ENCODE measurements around the gene C9orf50.

- TF ChIP-seq POLR2AphosphoS5 (IDR thresholded peaks at IDR 0.05; ENCODE audit: insufficient read depth, low read depth, low read length) (no peak), JUN (IDR thresholded peaks at IDR 0.05; ENCODE audit: borderline replicate concordance, insufficient read depth, insufficient read length, low read depth) (no peak), CTCF (IDR thresholded peaks at IDR 0.05; ENCODE audit: extremely low read depth in 1 of 2, insufficient read depth in 1 of 2, low read depth in 1 of 2, low read length in 2 of 2) (no peak), EZH2 (IDR thresholded peaks at IDR 0.05; ENCODE audit: borderline replicate concordance, low read depth, low read length, severe bottlenecking) (no peak), POLR2A (IDR thresholded peaks at IDR 0.05; ENCODE audit: low read depth, low read length) (no peak), MAX (IDR thresholded peaks at IDR 0.05; ENCODE audit: insufficient read depth, insufficient read length) (no peak)
Observed at GRCh38 chr9:129573977-129574376, 46.9 kb downstream of the C9orf50 start.
